GM21825 (cell line): ENCODE data around the gene ATAD2B.
"Not testable (repeated sequence)": the region's sequence is repeated elsewhere in the genome, so short reads cannot be mapped to it uniquely, and the experiment has no call there.

Experiments used
- ATAC-seq: cut with Tn5 transposase; IDR thresholded peaks from one replicate; pipeline ENCODE4 v1.9.1; 2021; ENCODE audit warnings: mild to moderate bottlenecking, moderate library complexity; ENCODE audit not compliant: unreplicated experiment

Gene ATAD2B

DNA sequence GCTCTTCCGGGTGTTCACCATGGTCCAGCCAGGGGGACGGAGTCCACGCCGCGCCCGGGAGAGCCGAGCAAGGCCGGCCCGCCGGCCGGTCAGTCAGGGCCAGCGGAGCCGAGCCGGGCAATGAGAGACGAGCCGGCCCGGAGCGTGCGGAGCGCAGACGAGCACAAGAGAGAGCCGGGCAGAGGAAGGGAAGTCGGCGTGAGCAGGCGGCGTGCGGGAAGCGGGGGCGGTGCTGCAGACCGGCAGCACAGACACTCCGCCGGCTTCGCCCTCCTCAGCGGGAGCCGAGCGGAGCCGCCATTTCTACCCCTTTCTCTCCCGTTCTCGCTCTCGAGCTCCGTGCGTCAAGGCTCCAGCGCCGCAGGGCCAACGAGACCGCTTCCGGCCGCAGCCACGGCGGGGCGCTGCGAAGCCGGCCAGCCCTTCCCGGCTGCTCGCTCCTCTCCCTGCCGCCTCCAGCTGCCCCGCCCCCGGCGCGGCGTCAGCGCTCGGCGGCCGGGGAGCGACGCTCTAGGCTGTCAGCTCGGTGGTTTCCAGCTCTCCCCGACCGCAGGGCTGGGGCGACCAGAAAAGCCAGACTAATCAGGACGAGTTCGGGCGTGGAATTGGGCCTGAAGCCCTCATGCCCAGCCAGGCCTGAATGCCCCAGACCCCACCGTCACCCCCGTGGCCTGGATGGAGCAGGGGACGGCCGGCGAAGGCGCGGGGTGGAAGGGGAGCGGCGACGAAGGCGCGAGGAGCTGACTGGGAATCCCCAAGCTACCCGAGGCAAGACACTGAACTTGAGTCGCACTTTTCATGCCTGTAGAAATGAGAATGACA, at the start of gene ATAD2B:
ATAD2B (minus strand) TSS at position 374 of the 822 bp plus-strand sequence; CDS start at position 21, 353 bp downstream.
- ATAC-seq: peak; percentile 75

GRCh38 chr2:23967846-23968245, 40.9 kb upstream of the ATAD2B start:
- ATAC-seq: no peak

DNA sequence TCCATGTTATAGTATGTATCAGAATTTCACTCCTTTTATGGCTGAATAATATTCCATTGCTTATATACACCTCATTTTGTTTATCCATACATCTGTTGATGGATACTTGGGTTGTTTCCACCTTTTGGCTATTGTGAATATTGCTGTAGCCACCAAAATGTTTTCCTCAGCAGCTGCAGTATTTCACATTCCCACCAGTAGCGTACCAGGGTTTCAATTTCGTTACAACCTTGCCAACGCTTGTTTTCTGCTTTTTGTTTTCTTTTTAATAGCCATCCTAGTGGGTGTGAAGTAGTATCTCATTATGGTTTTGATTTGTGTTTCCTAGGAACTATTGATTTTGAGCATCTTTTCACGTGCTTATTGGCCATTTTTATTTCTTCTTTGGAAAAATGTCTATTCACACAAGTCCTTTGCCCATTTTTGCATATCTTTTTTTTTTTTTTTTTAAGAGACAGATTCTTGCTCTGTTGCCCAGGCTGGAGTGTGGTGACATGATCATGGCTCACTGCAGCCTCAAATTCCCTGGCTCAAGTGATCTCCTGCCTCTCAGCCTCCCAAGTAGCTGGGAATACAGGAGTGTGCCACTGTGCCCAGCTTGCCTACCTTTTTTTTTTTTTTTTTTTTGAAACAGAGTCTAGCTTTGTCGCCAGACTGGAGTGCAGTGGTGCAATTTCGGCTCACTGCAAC, 27.5 kb upstream of the ATAD2B start:
- ATAC-seq: no peak

DNA sequence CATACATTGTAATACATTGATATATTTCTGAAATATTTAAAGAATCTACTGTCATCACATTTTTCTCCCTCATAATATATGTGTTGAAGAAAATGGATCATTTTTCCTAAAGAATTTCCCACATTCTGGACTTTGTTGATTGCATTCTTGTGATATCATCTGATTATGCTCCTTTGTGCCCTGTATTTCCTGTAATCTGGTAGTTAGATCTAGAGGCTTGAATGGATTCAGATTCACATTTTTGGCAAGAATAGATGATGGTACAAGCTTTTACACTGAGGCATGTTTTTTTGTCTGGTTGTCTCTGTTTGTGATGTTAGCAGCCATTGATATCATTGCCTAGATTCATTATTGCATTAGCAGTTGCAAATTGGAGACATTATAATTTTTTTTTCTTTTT, 26.7 kb upstream of the ATAD2B start:
- ATAC-seq: no peak

DNA sequence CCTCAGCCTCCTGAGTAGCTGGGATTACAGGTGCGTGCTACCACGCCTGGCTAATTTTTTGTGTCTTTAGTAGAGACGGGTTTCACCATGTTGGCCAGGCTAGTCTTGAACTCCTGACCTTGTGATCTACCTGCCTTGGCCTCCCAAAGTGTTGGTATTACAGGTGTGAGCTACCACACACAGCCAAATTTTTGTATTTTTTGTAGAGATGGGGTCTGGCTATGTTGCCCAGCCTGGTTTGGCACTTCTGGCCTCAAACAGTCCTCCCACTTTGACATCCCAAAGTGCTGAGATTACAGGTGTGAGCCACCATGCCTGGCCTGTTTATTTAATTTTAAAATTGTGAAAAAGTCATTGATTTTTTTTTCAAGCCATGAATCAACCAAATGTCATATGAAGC, 25.6 kb upstream of the ATAD2B start:
- not testable (repeated sequence) for ATAC-seq

DNA sequence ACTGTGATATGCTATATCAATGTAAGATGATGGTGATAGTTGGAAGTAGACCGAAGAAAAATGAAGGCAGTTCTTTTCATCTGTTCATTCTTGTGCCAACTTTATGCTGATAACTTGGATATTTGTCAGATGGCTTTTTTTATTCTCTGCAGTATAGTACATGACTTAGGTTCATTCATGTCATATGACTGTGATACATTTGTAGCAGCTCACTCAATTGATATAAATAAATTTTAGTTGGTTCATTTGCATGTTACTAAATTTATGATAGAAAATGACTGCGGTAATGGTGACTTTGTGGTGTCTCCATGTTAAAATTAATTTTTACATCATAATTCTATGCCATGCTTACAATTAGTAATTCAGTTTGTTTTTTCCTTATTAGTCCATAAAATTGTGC, 20.4 kb upstream of the ATAD2B start:
- no peak for ATAC-seq

- no peak for ATAC-seq
Observed at GRCh38 chr2:23944976-23945375, 18.1 kb upstream of the ATAD2B start.

GRCh38 chr2:23944527-23944926, 17.6 kb upstream of the ATAD2B start:
- no peak for ATAC-seq

DNA sequence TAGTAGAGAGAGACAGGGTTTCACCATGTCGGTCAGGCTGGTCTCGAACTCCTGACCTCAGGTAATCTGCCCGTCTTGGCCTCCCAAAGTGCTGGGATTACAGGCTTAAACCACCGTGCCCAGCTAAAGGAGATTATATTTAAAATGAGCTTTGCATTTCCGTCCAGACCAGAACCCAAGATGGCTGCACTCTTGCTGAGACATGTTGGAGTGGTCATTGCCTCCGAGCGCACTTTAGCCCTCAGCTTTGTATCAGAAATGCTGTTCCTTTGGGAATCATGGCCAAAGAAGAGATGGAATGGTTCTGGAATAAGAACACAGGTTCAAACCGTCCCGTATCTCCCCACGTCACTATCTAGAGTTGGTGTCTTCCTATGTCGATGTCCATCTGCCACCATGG, 16.7 kb upstream of the ATAD2B start:
- ATAC-seq: no peak

- no peak for ATAC-seq
Observed at GRCh38 chr2:23941644-23942043, 14.7 kb upstream of the ATAD2B start.

DNA sequence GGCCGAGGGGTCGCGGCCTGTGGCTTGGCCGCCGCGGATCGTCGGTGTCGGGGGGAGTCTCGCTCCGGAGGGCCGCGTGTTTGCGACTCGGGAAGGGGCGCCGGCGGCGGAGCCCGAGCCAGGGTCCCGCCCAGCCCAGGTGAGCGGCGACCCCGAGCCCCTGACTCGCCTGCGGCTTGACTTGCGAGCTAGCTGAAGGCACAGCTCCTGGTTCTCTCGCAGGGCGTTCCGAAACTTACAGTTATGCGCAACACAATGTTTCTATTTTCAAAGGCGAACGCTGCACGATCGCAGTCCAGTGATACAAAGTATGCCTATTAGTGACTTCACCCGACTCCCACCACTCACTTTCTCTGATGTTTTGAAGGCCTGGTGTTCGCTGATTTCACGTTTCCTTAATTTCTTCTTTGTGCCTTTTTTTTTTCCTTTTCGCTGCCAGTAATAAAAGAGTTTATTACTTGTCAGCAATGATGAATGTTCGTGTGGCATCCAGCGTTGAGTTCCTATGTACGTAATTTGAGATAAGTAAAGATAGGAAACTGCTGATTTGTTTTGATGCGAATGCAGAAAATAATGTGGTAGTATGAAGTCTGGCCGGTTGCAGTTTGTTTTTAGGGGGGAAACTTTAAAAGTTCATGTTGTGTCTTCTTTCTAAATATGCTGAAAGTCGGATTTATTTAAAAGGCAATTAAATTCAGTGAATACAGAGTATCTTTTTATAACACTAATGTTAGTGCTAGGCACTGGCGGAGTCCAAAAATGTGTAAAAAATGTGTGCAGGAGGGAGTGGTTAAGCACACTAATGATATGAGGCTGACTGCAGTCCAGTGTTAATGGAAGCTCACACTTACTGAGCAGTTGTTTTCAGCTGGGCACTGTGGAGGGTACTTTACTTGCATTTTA, 14.0 kb upstream of the ATAD2B start:
- ATAC-seq: peak; percentile 53

- peak; percentile 70 for ATAC-seq
Observed at GRCh38 chr2:23939987-23940717, 13.2 kb upstream of the ATAD2B start, which contains the start of gene UBXN2A. Gene UBXN2A (plus strand): TSS chr2:23940463. CDS start chr2:23958315, 17,852 bp downstream.

- ATAC-seq: no peak
Observed at GRCh38 chr2:23934259-23934658, 7.3 kb upstream of the ATAD2B start.

DNA sequence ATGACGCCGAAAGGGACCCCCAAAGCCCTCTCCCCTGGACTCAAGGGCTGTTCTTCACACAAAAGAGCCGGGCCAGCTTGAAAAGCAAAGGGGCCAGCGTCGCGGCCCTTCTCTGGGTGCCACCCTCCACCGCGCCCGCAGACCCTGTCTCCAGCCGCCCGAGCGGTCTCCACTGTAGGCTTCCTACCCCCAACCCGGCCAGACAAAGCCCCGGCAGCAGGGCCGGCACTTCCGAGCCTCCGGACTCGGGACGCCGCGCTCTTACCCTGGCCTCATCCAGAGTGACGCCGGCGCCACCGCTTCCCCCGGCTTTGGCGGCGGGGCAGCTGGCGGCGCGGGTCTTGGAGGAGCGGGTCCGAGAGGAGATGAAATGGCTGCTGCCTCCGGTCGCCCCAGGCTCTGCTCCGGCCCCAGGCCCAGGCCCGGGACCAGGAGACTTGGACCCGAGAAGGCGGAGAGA, 603 bp downstream of the ATAD2B start:
- peak; percentile 22 for ATAC-seq

DNA sequence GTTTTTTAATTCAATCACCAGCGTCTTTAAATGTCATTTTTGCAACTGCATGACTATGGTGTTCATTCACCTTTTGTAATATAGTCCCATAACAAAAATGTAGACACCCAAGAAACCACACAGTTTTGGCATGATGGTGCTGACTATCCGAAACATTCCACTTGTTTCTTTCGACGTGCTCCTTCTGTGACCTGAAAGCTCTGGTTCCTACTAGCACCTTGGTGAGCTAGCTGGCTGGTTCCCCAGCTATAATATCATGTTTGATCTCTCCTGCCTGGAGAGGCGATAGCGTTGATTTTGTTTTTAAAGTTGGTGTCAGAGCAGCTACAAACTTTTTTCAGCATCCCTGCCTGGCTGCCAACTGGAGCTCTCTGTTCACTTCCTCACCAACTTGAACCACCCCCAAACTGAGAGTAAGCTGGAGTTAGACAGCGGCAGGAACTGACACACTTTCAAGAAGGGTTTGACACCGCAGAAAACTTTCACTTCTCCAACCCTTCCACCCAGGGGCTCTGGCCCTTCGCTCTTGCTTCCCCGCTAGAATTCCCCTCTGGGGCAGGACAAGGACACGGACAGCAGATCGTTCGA, 1.1 kb downstream of the ATAD2B start:
- peak; percentile 64 for ATAC-seq

DNA sequence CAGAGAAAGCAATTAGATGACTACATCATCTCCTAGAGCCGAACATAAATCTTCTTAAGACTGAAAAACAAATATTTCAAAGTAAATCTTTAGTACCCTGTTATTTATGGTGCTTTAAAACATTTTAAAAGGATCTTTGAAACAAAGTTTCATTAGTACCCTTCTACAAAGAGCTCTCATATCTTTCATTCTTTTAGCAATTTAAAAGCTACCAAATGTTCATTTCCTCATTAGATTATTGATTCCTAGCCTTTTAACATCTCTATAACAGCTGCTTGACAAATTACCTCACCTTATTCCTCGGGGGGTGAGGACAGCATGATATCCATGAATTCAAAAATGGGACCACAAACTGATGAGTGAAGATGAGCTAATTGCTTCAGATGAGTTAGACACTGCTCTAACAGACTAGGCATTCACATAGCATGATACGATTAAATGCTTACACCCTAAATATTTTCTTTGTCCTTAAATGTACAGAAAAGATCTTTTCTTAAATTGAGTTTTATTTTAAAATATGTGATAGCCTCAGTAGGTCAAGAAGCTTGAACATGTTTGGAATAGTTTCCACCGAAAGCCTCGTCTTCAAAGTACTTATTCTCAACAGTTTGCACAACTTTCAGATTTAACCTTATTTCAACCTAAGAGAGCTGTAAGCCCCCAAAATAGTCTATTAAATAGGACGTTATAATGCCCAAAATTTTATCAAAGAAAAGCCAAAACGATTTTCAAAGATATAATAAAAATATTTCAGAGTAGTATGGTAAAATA, 2.1 kb downstream of the ATAD2B start:
- no peak for ATAC-seq

DNA sequence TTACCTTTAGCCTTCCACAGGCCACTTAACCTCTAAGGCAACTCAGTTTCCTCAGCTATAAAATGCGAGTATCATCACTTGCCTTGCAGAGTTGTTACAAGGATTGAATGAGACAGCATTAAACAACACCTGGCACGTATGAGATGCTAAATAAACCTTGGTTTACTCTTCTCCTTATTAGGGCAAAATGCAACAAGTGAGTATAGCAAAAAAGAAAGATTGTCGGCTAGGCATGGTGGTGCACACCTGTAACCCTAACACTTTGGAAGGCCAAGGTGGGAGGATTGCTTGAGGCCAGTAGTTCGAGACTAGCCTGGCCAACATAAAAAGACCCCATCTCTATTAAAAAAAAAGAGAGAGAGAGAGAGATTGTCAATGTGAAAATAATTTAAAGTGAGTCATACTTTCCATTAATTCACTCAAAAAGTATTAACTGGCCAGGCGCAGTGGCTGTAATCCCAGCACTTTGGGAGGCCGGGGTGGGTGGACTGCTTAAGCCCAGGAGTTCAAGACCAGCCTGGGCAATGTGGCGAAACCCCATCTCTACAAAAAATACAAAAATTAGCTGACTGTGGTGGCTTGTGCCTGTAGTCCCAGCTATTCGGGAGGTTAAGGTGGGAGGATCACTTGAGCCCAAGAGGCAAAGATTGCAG, 8.0 kb downstream of the ATAD2B start:
- ATAC-seq: no peak

DNA sequence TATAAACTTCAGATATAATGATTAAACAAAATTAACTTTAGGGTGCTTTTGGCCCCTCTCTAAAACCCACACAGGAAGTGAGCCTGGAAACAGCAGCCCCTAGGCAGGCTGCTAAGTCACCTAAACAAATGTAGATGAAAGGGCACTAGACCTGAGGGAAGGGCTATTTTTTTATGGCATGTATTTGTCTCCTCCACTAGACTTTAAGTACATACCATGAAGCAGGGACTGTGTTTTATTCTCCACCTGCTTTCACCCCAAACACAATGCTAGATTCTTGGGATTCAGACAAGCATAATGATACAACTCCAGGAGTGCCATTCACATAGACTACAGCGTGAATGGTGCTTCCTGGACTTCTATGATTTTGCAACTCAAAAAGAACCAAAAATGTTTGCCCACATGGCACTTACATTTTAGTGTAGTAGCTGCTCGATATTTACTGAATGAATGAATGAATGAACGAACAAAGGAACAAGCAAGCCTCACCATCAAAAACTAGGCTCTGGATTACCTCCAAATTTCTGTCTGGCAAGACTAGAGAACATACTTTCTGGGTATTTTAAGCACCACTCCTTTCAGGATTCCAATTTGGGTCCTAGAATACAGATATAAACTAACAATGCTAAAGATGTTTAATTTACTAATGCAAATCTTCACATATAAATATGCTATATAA, 10.1 kb downstream of the ATAD2B start:
- ATAC-seq: no peak
